ENCODE results near the gene ELMO1. TPM values are rescaled to one million over a fixed set of nuclear protein-coding genes. Genes with fewer than 3 reads are reported as not detected.

ELMO1 gene
- total RNA-seq, 1 experiment from 2014 or later = 7.8 TPM

- Histone ChIP-seq H4K8ac (replicated peaks; ENCODE audit: insufficient read length, low read depth, low read length) (no peak overlapping the region), H3K27ac (ENCODE audit: insufficient read length, low read depth, low read length) (no peak overlapping the region), H2BK20ac (ENCODE audit: low read depth, low read length, poor library complexity, severe bottlenecking) (no peak overlapping the region), H3K4me2 (ENCODE audit: insufficient read depth, insufficient read length, low read length) (no peak overlapping the region), H3K79me2 (ENCODE audit: insufficient read depth, low read length) (no peaks in the 10 kb centered on the region; the same call in 1 of the 2 replicates), H3K4me1 (ENCODE audit: insufficient read depth, low read length) (peaks cover 14% of the 10 kb centered on the region), H2BK12ac (ENCODE audit: insufficient read length, low read depth, low read length) (no peak overlapping the region), H2BK120ac (ENCODE audit: low read depth, low read length, poor library complexity, severe bottlenecking) (no peak overlapping the region), H3K27me3 (ENCODE audit: insufficient read depth, low read length) (no peaks in the 10 kb centered on the region), H4K91ac (ENCODE audit: insufficient read length, low read depth, low read length) (no peak overlapping the region), H2AFZ (ENCODE audit: low read length) (no peak overlapping the region), H3T11ph (ENCODE audit: low read length) (no peak overlapping the region), H3K9me3 (ENCODE audit: control insufficient read depth, low read depth, low read length) (no peaks in the 10 kb centered on the region), H2BK5ac (ENCODE audit: insufficient read length, low read length) (no peak overlapping the region), H3K56ac (ENCODE audit: insufficient read length, low read depth, low read length) (no peak overlapping the region), H2BK15ac (ENCODE audit: low read depth, low read length) (no peak overlapping the region), H4K20me1 (ENCODE audit: control insufficient read depth, insufficient read depth, insufficient read length) (no peaks in the 10 kb centered on the region), H3K18ac (ENCODE audit: insufficient read length, low read depth, low read length) (no peak overlapping the region), H2AK5ac (ENCODE audit: insufficient read length, low read length) (no peak overlapping the region), H3K23ac (ENCODE audit: insufficient read length, low read depth, low read length) (no peak overlapping the region), H4K5ac (ENCODE audit: insufficient read length, low read depth, low read length) (no peak overlapping the region), H3K9ac (ENCODE audit: extremely low read depth, insufficient read length, low read length) (no peak overlapping the region), H3K79me1 (ENCODE audit: insufficient read depth, low read depth, low read length, poor library complexity, severe bottlenecking) (no peaks in the 10 kb centered on the region), H3K23me2 (ENCODE audit: insufficient read length, low read depth, low read length, poor library complexity, severe bottlenecking) (no peaks in the 10 kb centered on the region), H3K14ac (ENCODE audit: insufficient read depth, low read length) (no peak overlapping the region), H3K4ac (ENCODE audit: low read depth, low read length) (no peak overlapping the region)
- Mint-ChIP-seq H3K27ac (no peak overlapping the region; a peak in 1 of 7 replicates), H3K9me3 (no peaks in the 10 kb centered on the region), H3K27me3 (ENCODE audit: low read depth) (no peaks in the 10 kb centered on the region; the same call in 1 of the 2 replicates), H3K4me1 (peaks cover 33 to 39% of the 10 kb centered on the region in 2 experiments), H3K36me3 (ENCODE audit: insufficient read depth in 1 of 3, low read depth in 3 of 3) (no peaks in the 10 kb centered on the region), H3K4me3 (no peak overlapping the region)
- WGBS (ENCODE audit: extremely low coverage, insufficient read length, low lambda C conversion rate) = no CpG with 5 or more reads among the region's 1 CpG
- no peak for TF ChIP-seq CTCF (conservative IDR thresholded peaks at IDR 0.05)
- no peak for DNase-seq
These were observed 56.0 kb downstream of the ELMO1 start for GRCh38 chr7:37392673-37393017.
